NOMO-1 treated with DMSO at 0.1 percent for 48 hours (cell line): ENCODE data around the gene IPO11.
"Not testable (repeated sequence)": the region's sequence is repeated elsewhere in the genome, so short reads cannot be mapped to it uniquely, and the experiment has no call there.

Source experiments
- DNase-seq: peaks from one replicate; lab custom pipeline; 2025; ENCODE audit not compliant: unreplicated experiment; lab: John Stamatoyannopoulos, UW

The IPO11 gene

GRCh38 chr5:62513085-62513484, 100.5 kb downstream of the IPO11 start:
- not testable (repeated sequence) for DNase-seq

GRCh38 chr5:62514510-62515119, 102.1 kb downstream of the IPO11 start:
- no peak for DNase-seq

- DNase-seq, result not testable (repeated sequence)
Measured at GRCh38 chr5:62520812-62521211, 108.2 kb downstream of the IPO11 start.

GRCh38 chr5:62521319-62521718, 108.8 kb downstream of the IPO11 start:
- DNase-seq, result peak; percentile 86

GRCh38 chr5:62522811-62523210, 110.2 kb downstream of the IPO11 start:
- DNase-seq, result no peak

- DNase-seq, result no peak
Measured at GRCh38 chr5:62533597-62533996, 121.0 kb downstream of the IPO11 start.

GRCh38 chr5:62534461-62535236, 122.1 kb downstream of the IPO11 start:
- no peak for DNase-seq

- DNase-seq, result no peak
Measured at GRCh38 chr5:62536232-62536631, 123.7 kb downstream of the IPO11 start.

- no peak for DNase-seq
Measured at GRCh38 chr5:62536783-62537182, 124.2 kb downstream of the IPO11 start.

GRCh38 chr5:62538017-62538942, 125.7 kb downstream of the IPO11 start:
- DNase-seq, result peak; percentile 74

GRCh38 chr5:62542720-62543119, 130.2 kb downstream of the IPO11 start:
- DNase-seq, result no peak

- DNase-seq, result peak; percentile 73
Measured at GRCh38 chr5:62547945-62548630, 135.5 kb downstream of the IPO11 start.

- DNase-seq, result no peak
Measured at GRCh38 chr5:62550103-62550502, 137.5 kb downstream of the IPO11 start.

- no peak for DNase-seq
Measured at GRCh38 chr5:62555930-62556329, 143.4 kb downstream of the IPO11 start.

GRCh38 chr5:62558941-62559340, 146.4 kb downstream of the IPO11 start:
- no peak for DNase-seq

GRCh38 chr5:62560786-62561185, 148.2 kb downstream of the IPO11 start:
- DNase-seq, result no peak

GRCh38 chr5:62561896-62562295, 149.3 kb downstream of the IPO11 start:
- DNase-seq, result no peak

GRCh38 chr5:62562867-62563266, 150.3 kb downstream of the IPO11 start:
- DNase-seq, result no peak

- no peak for DNase-seq
Measured at GRCh38 chr5:62564101-62564500, 151.5 kb downstream of the IPO11 start.

- DNase-seq, result not testable (repeated sequence)
Measured at GRCh38 chr5:62565740-62566139, 153.2 kb downstream of the IPO11 start.

- DNase-seq, result no peak
Measured at GRCh38 chr5:62568143-62568542, 155.6 kb downstream of the IPO11 start.
